Heart left ventricle (tissue), 16 donors: ENCODE measurements around the gene PNCK. TPM values are rescaled to one million over a fixed set of nuclear protein-coding genes. Genes with fewer than 3 reads are reported as not detected.

Experiments used
- ATAC-seq, 4 donors: fragments of 200-7000 bp; cut with Tn5 transposase; one replicate each; pipeline ENCODE4 v1.9.1; 2020 to 2022; ENCODE audit warnings: moderate library complexity in 4 of 4, mild to moderate bottlenecking in 3 of 4, moderate number of reproducible peaks in 1 of 4
- DNase-seq, 5 donors: peaks; one replicate each; pipeline ENCODE4 v3.0.0-alpha.2; 2020
- H3K27ac ChIP-seq, 12 donors: fragments of 200-600 bp; sonication (generic) in 4 of 12; one replicate each; pipeline versions ENCODE4 v1.5.0 to v1.8.0; 2016 to 2022; ENCODE audit warnings: mild to moderate bottlenecking in 2 of 12
- H3K27me3 ChIP-seq, 9 donors: fragments of 200-600 bp; sonication (generic) in 2 of 9; one replicate each; pipeline versions ENCODE4 v1.5.1 to v1.8.0; 2016 to 2022; ENCODE audit warnings: mild to moderate bottlenecking in 3 of 9
- H3K36me3 ChIP-seq, 9 donors: fragments of 200-600 bp; sonication (generic) in 2 of 9; one replicate each; pipeline versions ENCODE4 v1.5.0 to v1.8.0; 2018 to 2022; ENCODE audit warnings: mild to moderate bottlenecking in 2 of 9
- H3K4me1 ChIP-seq, 12 donors: fragments of 200-600 bp; sonication (generic) in 4 of 12; one replicate each; pipeline versions ENCODE4 v1.5.0 to v1.8.0; 2016 to 2022; ENCODE audit warnings: mild to moderate bottlenecking in 3 of 12
- H3K4me3 ChIP-seq, 12 donors: fragments of 200-600 bp; sonication (generic) in 4 of 12; one replicate each; pipeline versions ENCODE4 v1.5.0 to v1.8.0; 2017 to 2022; ENCODE audit warnings: mild to moderate bottlenecking in 9 of 12, moderate library complexity in 4 of 12
- H3K9me3 ChIP-seq, 12 donors: fragments of 200-600 bp; sonication (generic) in 4 of 12; one replicate each; pipeline versions ENCODE4 v1.5.0 to v1.8.0; 2016 to 2022; ENCODE audit warnings: mild to moderate bottlenecking in 1 of 12
- CTCF ChIP-seq, 12 donors: fragments of 200-600 bp; sonication (generic) in 4 of 12; IDR thresholded peaks; one replicate each; pipeline versions ENCODE4 v1.5.0 to v1.8.0; 2018 to 2022; ENCODE audit warnings: antibody characterized with exemption in 12 of 12, mild to moderate bottlenecking in 5 of 12
- POLR2A ChIP-seq, 2 donors: fragments of 450-650 bp; IDR thresholded peaks; one replicate each; pipeline ENCODE4 v1.6.1; 2017; ENCODE audit warnings: antibody characterized with exemption in 2 of 2, mild to moderate bottlenecking in 2 of 2, moderate library complexity in 2 of 2
- WGBS, 4 donors: extraction: QIAGEN DNeasy Blood & Tissue Kit in 2 of 4; methylation state at CpG; one replicate each; pipeline versions ENCODE4 v1.1.5 to v1.1.7; 2013 to 2018; 5-methylcytosine and 5-hydroxymethylcytosine counted together
- intact Hi-C, 10 donors: fragments of 100-400 bp; cut with DNase I; formaldehyde crosslinking; loops; one replicate each; pipeline versions ENCODE4 v1.11.1 to v1.14.2; 2022
- polyA plus RNA-seq, 2 donors: library from polyadenylated mRNA; stranded (reverse); fragments of 200-250 nt; gene quantifications; one replicate each; pipeline ENCODE4 v1.2.3, GENCODE V29; 2013
- total RNA-seq, 9 donors: library from RNA; depleted of rRNA in 2 of 9; stranded (reverse); fragments of >200 nt in 2 of 9; fragmentation: NEBNext Ultra II Directional in 3 of 9; extraction: Animal tissue kit (Norgen Biotek cat#: 25700) in 3 of 9; gene quantifications; one replicate each; pipeline versions ENCODE4 v1.1.0 to v1.2.4, GENCODE V29; 2016 to 2023
- donor health status: ischemic (EF 13 %, LVEDD 7.1; RV severe dilation, severe dysfunction).
- donor health status: healthy with polysubstance abuse.
- donor health status: DM: no; HTN: yes; CAD: no.
- donor health status: DM: no; HTN: no; CAD: no.
- donor health status: ischemic (EF 25% LVEDD 6.9; RV normal size, moderate dysfunction).
- donor health status: ischemic (EF 25% LVEDD 5.7; RV mildly dilated, moderate dysfunction).
- donor health status: healthy.
- donor health status: DM: yes; HTN: yes; CAD: no.
- donor health status: ischemic (EF 35%, LVEDD 5.7; RV mildly dilated, moderate dysfunction).
- donor health status: nonischemic (EF 11% LVEDD 7.7; RV severe dilation, severe dysfunction).
- donor health status: DM: yes; HTN: yes; CAD: no.
- donor health status: PGD.
- donor health status: ischemic (EF 29% LVEDD 5.4; RV normal size, mild dysfunction).
- donor health status: nonischemic (EF 23%, LVEDD 6.1; RV moderate dilation, normal function).

The PNCK gene
- total and polyA plus RNA-seq, 11 donors = 1.4 to 7.3 (median 6.4) TPM

DNA sequence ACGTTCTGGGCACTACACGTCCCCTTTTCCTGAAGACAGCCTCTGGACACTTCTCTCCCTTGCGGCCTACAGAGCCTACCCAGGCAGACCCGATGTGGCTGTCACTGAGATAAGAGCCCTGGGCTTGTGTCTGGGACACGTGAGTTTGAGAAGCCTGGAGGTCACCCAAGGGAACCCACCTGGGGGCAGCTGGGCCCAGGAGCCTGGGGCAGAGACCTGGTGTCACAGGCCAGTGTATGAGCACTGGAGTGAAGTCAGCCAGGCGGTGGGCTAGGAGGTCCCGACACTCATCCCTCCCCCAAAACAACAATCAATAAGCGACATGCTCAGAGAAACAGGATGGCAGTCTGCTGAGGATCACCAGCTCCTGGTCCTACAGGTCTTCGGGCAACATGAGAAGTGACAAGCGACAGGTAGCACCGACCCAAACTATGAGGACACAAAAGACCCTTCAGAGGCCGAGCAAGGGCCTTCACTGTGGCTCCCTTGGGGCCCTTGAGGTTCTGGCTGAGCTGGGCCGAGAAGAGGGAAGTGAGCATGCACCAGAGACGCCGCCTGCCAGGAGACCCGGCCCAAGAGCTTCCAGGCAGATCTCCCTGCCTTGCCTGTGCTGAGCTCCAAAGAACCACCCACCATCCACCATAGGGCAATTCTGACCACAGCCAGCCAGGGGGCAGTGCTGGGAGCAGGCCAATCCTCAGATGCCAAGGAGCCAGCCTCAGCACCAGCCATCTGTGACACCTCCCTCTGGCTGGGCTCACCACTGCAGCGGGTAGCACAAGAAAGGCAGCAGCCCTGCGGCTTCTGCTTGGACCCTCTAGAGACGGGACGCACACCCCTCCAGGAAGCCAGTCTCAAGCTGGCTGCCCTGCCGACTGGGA is 37.6 kb downstream of the PNCK start:
- TF ChIP-seq CTCF (IDR thresholded peaks at IDR 0.05) (peak in 4 of 12 donors; percentile 8 to 20 (median 12)), POLR2A (IDR thresholded peaks at IDR 0.05) (no peak)
- Histone ChIP-seq H3K9me3 (peaks cover 0 to 7% (median 0%) of the 10 kb centered on the region in 12 donors), H3K27me3 (peaks cover 0 to 20% (median 0%) of the 10 kb centered on the region in 9 donors), H3K4me1 (peaks cover 0 to 6% (median 0%) of the 10 kb centered on the region in 12 donors), H3K36me3 (no peaks in the 10 kb centered on the region), H3K27ac (no peak overlapping the region), H3K4me3 (no peak overlapping the region)
- WGBS, 4 donors = 74 to 83% (median 82%) methylated on average over 17 to 21 of the region's 21 CpGs
- intact Hi-C loops = loop anchor here in 1 of 10 donors (2.0 kb wide), 1 partner anchor 21 kb away; no protein-coding TSS in a partner anchor
- DNase-seq = peak in 1 of 5 donors; percentile 22
- ATAC-seq = peak in 1 of 4 donors; percentile 42

- Histone ChIP-seq H3K27me3 (peaks cover 0 to 16% (median 0%) of the 10 kb centered on the region in 9 donors), H3K4me3 (no peak overlapping the region), H3K36me3 (no peaks in the 10 kb centered on the region), H3K4me1 (peaks cover 0 to 6% (median 0%) of the 10 kb centered on the region in 12 donors), H3K27ac (no peak overlapping the region), H3K9me3 (peaks cover 0 to 13% (median 0%) of the 10 kb centered on the region in 12 donors)
- ATAC-seq = no peak
- 77 to 84% (median 81%) methylated on average over 6 of the region's 6 CpGs for WGBS, 4 donors
- TF ChIP-seq CTCF (IDR thresholded peaks at IDR 0.05) (no peak), POLR2A (IDR thresholded peaks at IDR 0.05) (no peak)
- intact Hi-C loops = no loop called here
- peak in 1 of 5 donors; percentile 18 for DNase-seq
These were observed 38.2 kb downstream of the PNCK start for GRCh38 chrX:153635388-153635787.

DNA sequence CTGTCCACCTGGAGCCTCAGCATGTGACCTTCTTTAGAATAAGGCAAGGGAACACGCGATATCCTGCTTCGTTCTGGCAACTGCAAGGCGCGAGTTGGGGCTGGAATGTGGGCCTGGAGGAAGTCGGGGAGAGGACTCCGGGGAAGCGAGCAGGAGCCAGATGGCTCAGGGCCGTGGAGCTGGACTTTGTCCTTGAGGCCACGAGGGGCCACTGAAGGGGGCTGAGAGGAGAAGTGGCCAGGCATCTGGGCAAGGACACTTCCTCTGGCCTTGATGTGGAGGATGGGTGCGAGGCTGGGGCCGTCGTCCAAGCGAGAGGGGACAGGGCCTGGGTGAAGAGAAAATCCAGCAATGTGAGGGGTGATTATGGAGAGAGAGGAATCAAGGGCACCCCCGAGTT is 38.8 kb downstream of the PNCK start:
- TF ChIP-seq POLR2A (IDR thresholded peaks at IDR 0.05) (no peak), CTCF (IDR thresholded peaks at IDR 0.05) (no peak)
- Histone ChIP-seq H3K36me3 (no peaks in the 10 kb centered on the region), H3K9me3 (peaks cover 0 to 15% (median 0%) of the 10 kb centered on the region in 12 donors), H3K4me1 (peaks cover 0 to 6% (median 0%) of the 10 kb centered on the region in 12 donors), H3K27me3 (peaks cover 0 to 16% (median 0%) of the 10 kb centered on the region in 9 donors), H3K4me3 (no peak overlapping the region), H3K27ac (no peak overlapping the region)
- DNase-seq (peak in 1 of 5 donors; percentile 9), ATAC-seq (peak in 2 of 4 donors; percentile 12 to 57)
- intact Hi-C loops = loop anchor here in 1 of 10 donors (5.0 kb wide), 1 partner anchor 32 kb away; no protein-coding TSS in a partner anchor
- 26 to 60% (median 40%) methylated on average over 15 of the region's 15 CpGs for WGBS, 4 donors

DNA sequence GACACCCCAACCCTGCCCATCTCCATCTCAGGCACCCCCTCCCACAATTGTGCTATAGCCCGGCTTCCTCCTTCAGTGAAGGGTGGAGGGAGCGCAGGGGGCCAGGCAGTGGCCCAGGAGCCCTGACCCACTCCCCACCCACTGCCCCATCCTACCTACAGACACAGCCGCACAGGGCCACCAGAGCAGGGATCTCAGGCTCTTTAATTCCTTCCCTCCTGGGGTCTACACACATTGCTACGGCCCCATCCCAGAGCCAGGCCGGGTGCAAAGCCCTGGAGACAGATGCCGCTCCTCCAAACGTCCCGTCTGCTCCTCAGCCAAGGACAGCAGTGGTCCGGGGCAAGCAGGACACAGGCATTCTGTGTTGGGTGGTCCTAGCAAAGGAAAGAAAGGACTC is 39.4 kb downstream of the PNCK start:
- no peak overlapping the region for H3K27ac ChIP-seq
- H3K4me3 ChIP-seq = no peak overlapping the region
- intact Hi-C loops = loop anchor here in 1 of 10 donors (5.0 kb wide), 1 partner anchor 33 kb away; no protein-coding TSS in a partner anchor
- peaks cover 0 to 13% (median 0%) of the 10 kb centered on the region in 9 donors for H3K27me3 ChIP-seq
- no peaks in the 10 kb centered on the region for H3K36me3 ChIP-seq
- 72 to 84% (median 79%) methylated on average over 8 to 9 of the region's 9 CpGs for WGBS, 4 donors
- no peak for ATAC-seq
- no peak for TF ChIP-seq POLR2A (IDR thresholded peaks at IDR 0.05)
- no peak for TF ChIP-seq CTCF (IDR thresholded peaks at IDR 0.05)
- peaks cover 0 to 6% (median 0%) of the 10 kb centered on the region in 12 donors for H3K4me1 ChIP-seq
- peaks cover 0 to 15% (median 0%) of the 10 kb centered on the region in 12 donors for H3K9me3 ChIP-seq
- peak in 1 of 5 donors; percentile 7 for DNase-seq
